Thyroid gland (tissue), 4 donors: ENCODE results near the gene EFNA2.

Experiments
- CTCF ChIP-seq, 6 experiments: fragments of 200-600 bp in 3 of 6; fragments of 450-650 bp in 3 of 6; sonication (generic) in 3 of 6; IDR thresholded peaks; one replicate each; pipeline ENCODE4 v1.5.1; 2016 to 2019; ENCODE audit warnings: antibody characterized with exemption in 6 of 6, mild to moderate bottlenecking in 2 of 6, inconsistent platforms in 1 of 6, moderate library complexity in 1 of 6
- POLR2A ChIP-seq, 2 donors: fragments of 450-650 bp; IDR thresholded peaks; one replicate each; pipeline ENCODE4 v1.6.1; 2017; ENCODE audit warnings: antibody characterized with exemption in 2 of 2, mild to moderate bottlenecking in 2 of 2, moderate library complexity in 1 of 2

GRCh38 chr19:1336079-1336684, 50.5 kb downstream of the EFNA2 start:
- TF ChIP-seq POLR2A (IDR thresholded peaks at IDR 0.05), result no peak
- TF ChIP-seq CTCF (IDR thresholded peaks at IDR 0.05), result no peak
